HG03196 (cell line): ENCODE measurements around the gene TSPOAP1.

Experiments
- ATAC-seq: cut with Tn5 transposase; IDR thresholded peaks from one replicate; pipeline ENCODE4 v1.9.1; 2021; ENCODE audit not compliant: unreplicated experiment

Gene TSPOAP1

DNA sequence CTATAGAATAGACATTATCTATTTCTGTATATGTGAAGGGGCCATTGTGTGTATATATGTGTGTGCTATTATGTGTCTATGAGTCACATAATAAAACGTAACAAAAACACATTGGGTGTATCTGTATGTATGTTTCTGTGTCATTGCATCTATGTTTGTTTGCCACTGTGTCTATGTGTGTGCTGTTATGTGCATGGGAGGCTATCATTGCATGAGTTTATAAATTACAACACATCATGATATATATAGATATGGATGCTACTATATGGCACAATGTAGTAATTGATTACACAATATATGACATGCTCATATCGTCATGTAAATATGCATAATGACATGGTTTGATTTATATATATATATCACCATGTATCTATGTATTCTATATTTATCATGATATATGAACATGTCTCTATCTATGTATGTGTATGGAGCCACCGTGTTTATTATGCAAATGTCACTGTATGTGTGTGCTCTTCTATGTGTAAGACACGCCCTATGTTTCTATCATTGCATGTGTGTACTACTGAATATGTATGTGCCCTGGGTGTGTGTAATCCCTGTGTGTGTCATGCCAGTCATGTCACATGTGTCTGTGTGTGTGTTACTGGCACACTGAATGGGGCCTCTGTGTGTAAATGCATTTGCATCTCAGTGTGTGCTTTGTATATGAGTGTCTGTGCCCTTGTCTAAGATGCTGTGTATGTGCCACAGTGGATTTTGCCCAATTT lies 1.4 kb upstream of the TSPOAP1 start:
- peak; percentile 10 for ATAC-seq

DNA sequence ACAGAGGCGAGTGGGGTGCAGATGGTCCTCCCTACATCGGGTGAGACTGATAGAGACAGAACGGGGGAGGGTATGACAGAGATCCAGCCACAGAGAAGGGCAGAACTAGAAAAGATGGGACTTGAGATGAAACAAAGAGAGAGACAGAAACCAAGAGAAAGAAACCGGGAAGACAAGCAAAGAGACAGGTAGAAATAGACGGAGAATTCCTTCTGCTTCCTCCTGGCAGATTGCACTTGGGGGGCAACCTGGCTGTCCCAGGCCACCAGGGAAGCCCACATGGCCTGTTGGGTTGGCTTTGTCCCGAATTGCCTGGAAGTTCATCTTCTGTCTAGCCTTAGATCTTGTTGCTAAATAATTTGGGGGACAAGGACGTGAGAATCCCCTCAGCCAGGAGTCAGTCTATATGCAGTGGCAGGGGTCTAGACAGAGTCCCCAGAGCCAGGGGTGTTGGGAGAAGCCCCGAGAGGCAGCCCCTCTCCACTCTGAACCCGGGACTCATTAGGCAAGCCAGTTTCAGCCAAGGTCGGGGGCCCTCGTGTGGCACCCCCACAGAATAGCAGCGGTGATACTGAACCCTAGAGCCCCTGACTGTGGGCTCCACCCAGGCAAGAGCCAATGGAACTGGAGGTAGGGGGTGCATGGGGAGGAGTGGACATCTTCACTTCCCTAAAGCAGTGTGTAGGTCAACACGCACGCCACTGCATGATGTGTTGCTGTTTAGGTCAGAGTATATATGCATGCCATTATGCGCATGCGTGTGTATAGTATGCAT lies 627 bp upstream of the TSPOAP1 start:
- ATAC-seq = peak; percentile 38

DNA sequence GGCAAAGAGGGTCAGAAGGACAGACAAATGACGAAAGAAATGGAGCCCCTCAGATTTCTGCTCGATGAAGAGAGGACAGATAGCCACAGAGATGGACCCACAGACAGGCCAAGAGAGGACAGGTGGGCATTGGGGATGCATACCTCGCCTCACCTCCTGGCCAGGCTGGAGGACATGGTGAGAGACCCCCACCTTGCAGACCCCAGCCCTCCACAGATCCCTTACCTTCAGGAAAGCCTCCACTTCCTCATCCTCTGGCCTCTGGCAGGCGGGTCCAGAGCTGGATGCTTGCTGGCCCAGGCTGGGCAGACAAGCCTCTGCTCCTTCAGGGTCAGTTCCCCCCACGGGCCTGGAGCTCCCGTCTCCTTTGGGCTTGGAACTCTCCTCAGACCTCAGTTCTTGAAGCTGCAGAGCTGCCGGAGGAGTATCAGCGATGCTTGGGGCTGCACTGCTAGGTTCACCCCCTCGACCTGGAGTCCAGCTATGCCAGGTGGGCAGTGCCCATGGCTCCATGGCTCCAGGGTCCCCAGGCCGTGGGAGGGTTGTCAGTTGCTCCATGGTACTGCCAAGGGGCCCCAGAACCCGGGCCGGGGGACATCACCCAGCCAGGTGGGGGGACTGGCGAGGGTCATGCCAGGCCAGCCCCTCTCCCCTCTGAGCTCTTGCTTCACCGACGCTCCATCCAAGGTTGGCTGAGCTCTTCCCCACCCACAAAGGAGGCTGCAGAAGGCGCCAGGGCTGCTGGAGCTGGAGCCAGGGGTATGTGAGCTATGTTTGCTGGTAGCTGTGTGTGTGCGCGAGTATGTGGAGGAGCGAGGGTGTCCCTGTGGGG lies 1.0 kb downstream of the TSPOAP1 start:
- no peak for ATAC-seq

DNA sequence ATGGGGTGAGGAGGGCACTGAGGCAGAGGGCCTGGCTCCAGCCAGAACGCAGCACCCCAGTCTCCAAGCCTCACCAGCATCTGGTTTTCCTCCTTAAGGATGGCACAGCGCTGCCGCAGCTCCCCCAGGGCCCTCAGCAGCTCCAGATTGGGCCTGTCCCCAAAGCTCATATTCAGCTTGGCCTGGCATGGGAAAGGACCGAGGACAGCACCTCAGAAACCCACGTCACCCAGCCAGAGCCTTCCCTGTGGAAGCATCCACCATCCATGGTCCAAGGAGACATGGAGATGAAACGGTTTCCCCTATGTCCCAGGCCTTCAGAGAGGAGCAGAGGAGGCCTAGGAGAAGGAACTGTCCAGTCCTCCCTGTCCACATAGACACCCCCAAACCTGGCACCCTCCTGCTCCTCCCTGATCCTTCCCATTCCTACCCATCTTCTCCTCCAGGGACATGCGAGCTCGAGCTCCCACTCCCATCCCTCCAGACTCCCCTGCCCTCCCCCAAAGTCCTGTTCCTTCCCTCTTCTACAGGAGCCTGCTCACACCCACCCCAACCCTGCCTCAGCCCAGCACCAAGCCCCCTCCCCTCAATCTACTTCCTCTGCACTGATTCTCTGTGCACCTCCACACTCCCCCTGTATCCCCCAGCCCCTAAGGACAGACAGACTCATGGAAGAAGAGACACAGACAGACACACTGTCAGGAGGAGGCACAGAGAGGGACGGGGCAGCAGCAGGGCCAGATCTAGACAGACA lies 1.8 kb downstream of the TSPOAP1 start:
- no peak for ATAC-seq

DNA sequence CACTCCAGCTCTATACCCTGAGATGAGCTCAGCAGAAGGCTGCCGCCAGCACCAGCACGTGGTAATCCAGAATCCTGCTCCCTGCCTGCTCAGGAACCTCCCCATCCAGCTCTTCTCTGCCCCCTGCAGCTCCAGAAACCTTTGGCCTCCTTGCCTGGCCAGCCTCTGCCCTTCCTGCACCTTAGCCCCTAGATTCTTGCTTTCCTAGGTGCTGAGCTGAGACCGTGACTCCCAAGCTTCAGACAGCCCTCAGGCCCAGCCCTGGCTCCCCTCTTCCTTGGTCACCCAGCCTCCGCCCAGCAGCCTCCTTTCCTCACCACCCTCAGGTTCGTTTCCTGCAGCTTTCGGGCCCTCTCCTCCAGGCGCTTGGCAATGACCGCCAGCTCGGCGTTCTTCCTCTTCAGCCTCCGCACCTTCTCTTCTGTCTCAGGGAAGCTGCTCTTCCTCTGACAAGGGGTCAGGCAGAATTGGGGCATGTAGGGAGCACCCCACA lies 2.6 kb downstream of the TSPOAP1 start:
- no peak for ATAC-seq

DNA sequence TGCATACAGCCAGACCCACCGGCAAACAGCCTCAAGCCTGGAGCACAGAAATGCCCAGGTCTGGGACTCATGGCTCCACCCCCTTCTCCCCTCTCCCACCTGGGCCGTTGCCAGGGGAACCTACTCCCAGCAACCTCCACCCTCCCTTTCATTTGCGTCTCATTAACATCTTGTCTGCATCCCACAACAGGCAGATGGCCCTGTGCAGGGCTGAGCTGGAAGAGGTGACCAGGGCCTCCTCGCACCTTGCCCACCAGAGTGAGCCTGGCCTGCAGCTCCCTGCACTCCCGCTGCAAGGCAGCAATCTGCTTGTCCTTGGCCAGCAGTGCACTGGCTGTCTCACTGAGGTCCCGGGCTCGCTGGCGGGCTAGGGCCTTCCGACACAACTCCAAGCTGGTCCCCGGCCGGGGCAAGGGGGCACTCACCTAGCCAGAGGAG lies 3.3 kb downstream of the TSPOAP1 start:
- ATAC-seq = no peak

DNA sequence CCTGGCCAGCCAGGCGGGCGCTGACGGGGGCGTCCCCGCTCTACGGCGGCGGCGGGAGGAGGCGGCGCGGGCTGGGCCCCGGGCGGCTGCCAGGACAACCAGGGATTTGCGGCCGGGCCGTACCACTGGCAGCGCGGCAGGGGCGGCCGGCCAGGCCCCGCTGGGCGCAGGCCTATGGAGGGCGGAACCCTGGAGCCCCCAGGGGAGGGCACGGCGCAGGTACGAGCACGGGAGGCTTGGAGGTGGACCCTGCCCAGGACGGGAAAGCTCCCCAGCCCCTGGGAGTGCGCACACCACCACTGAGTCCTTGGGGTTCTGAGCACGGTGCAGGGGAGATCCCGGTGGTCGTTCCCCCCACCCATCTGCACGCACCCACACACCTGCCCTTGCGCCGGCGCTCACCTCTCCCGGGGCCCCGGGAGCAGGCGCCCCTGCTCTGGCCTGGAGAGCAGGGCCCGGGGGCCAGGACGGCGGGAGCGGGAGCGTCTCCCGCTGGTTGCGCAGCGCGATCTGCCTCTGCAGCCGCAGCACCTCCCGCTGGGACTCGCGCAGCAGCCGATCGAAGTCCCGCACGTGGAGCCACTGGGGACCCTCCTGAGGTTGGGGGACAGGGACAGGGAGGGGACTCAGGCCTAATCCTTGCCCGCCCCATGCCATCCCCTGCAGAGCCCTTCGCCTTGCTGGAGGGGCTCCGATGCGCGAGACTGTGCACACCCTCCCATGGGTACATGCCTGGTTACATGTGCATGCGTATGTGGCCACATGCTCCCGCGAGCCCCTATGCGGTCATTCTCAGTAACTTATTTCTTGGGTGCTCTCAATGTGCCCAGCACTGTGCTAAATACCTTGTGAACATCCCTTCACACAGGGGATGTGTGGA lies 3.9 kb downstream of the TSPOAP1 start:
- ATAC-seq = no peak

DNA sequence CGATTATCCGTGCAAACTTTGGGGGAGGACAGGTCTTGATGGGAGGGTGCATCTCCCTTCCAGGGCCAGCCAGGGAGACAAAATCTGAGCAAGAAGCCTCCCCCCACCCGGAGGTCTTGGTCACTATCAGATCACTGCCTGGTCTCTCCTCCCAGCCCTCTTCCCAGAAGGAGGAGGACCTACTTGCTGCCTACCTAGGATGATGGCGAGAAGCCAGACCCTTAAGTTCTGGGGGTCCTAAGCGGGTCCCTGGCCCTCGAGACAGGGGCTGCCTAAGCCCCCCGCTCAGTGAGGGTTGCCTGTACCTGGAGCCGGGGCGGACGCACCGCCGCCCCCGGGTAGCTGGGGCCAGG lies 4.6 kb downstream of the TSPOAP1 start:
- no peak for ATAC-seq

DNA sequence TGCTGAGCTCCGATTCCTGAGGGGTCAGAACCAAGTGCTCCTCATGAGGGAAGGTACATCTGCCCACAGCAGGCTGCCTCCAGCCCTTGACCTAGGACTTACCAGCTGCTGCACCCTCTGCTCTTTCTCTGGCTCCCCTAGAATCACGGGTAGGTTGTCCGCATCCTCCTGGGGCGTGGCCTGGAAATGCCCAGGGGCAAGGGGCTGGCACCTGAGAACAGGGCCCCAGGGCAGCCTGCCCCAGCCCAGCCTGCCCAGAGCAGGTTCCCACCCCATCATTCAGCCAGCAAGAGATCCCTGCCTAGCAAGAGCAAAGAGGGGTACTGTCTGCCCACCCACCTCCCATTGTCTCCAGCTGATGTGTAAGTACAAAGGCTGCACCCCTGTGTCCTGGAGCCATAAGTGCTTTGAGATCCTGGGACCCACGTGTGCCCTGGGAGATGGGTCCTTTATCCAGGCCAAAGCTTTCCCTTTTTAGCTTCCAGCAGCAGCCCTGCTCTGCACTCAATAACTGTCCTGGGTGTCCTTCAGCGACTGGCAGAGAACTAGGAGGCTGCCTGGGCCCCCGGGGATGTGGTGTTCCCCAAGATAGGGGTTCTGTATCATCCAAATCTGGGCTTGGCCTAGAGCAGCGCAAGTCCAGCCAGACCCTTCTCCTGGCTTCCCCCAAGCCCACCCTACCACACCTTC lies 5.1 kb downstream of the TSPOAP1 start:
- no peak for ATAC-seq

DNA sequence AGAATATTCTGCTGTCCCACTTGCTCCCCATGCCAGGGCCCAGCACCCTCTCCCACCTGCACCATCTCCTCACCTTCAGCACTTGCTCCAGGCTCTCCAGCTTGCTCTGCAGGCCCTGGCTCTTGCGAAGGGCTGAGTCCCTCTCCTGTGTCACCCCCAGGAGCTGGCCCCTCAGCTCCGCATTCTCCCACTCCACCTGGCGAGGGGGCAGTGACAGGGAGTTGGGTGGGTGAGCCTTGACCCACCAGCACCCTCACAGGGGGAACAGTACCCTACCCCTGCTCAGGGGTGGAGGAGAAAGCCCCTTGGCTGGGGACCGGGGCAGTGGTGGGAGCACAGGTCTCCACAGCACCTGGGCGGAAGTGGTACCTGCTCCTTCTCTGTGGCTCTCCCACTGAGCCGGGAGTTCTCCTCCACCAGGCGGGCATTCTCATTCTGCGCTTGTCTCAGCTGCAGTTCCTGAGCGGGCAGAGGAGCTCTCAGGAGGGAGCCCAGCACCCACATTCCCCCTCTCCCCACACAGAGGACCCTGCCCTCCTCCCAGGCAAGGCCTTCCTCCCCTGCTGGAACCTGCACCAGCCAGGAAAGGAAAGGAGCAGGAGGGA lies 5.9 kb downstream of the TSPOAP1 start:
- no peak for ATAC-seq

DNA sequence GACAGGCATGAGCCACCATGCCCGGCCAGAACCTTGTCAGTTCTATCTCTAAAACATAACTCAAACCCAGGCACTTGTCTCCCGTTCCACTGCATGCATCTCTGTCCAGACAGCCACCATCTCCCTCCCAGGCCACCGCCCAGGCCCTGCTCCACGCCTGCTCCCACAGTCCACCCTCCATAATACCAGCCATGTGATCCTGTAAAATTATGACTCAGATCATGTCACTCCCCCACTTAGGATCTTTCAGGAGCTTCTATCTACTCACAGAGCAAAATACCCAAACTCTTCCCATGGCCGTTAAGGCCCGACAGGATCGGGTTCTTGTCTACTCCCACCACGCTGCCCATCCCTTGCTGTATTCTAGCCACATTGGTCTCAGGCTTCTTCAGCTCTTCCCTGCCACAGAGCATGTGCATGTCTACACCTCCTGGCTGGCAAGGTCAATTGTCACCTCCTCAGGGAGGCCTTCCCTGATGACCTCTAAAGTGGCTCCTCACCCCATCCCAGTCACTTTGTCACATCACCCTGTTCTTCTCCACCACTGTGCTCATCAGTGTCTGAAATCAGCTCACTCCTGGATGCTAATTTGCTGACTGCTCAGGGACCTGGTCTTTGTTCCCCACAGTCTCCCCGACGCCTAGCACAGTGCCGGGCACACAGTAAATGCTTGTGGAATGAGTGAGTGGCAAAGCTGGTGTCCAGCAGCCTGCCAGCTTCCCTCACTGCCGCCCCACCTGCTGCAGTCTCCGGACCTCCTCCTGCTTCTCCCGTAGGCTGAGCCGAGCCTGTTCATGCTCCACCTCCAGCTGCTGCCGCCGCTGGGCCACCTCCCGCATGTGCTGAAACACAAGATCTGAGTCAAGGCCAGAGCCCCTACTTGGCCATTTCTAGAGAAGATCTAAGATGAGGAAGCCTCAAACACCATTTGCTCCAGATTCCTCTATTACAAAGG lies 6.7 kb downstream of the TSPOAP1 start:
- no peak for ATAC-seq

DNA sequence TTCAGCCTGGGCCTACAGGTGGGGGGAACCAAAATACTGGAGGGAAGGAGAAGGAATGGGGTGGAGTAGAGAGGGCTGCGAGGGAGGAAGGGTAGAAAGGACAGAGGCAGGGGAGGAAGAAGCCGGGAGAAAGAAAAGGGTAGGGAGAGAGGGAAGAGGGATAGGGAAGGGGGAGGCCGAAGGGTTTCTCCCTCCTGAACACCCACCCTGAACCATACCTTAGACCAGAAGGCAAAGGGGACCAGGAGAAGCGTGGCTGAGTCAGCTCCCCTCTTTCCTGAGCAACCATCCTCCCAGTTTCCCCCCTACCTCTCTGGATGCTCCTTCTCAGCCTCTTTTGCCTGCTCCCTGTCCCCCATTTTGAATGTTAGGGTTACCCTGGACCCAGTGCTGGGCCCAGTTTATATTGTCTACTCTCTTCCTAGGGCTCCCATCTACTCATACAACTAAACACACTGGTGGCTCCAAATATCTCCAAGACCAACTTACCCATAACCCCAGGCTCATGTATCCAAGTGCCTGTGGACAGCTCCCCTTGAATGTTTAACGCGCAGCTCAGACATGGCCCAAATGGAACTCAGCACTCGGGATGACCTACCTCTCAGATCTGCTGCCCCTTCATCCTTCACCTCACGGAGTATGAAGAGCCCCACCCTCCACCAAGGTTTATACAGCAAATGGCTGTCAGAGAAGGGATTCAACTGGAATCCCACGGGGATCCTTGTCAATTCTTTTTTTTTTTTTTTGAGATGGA lies 7.8 kb downstream of the TSPOAP1 start:
- no peak for ATAC-seq

DNA sequence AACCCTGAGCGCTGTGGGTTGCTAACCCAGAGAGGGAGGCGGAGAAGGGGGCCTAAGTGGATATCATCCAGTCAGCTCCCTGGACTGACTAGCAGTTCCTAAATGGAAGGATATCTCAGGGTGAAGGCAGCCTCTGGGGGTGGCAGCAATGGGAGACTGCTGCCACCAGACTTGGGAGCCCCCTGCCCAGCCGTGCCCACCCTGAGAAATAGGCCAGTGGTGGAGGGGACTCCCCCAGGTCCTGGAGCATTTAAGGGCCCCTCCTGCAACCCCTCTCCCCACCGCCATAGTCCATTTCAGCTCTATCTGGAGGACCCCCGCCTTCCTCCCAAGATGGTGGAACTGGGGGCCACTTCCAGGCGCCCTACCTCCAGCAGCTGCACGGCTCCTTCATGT lies 8.4 kb downstream of the TSPOAP1 start:
- ATAC-seq = no peak

DNA sequence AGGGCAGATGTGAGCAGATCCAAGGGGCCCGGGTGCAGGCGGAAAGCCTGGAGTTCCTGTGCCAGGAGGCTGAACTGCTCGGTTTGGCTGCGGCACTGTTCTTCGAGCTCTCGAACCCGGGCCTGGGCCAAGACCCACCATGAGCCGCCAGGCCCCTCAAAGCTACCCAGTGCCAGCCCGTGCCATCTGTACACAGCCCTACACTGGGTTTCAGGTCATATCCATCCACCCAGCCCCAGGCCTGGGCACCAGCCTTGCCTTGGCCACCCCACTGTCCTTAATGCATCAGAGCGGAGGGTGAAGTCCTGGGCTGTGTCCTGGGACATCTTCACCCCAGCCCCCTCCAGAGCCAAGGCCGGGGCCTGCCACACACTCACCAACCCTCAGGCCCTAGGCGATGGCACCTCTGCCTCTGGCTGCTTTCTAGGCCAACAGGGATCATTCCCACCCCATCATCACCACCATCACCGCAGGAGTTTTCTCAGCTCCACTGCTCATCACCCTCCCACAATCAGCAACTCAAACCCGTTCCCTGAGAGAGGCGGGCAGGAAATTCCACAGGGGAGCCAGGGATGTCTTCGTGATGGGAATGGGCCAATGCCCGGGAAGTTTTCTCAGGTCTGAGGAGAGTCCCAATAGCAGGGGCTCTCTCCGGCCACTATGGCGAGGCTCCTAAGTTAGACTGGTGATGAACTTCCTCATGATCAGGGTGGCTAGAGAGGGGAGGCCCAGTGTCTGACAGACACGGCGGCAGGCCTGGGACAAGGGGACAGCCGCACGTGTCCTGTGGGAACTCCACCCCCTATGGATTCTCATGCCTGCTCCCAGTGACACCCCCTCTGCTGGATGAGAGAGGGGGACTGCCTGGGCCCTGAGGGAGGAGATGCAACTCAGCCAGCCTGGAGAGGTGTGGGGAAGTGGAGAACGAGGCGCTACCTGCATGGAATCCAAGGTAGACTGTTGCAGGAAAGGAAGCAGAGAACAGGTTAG lies 9.1 kb downstream of the TSPOAP1 start:
- no peak for ATAC-seq

DNA sequence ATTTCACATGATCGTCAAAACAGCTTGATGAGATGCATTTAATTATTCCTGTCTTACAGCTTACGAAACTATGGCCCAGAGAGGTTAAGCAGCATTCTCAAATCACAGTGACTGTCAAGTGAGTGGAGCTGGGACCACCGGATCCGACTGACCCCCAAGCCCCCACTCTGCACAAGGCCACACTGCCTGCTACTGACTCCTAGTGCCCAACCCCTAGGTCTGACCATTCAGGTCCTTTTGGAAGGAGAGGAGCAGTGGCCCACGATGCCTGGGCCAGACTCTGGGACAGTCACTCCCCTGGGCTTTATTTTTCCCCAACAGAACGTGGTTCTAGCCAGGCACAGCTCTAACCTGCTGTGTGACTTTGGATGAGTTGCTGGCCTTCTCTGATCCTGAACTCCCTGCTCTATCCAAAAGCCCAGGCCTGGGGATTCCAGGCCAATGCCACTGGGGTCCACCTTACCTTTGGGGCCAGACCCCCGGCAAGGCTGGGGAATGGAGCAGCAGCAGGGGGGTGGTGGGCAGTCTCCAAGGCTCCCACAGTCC lies 9.9 kb downstream of the TSPOAP1 start:
- ATAC-seq = no peak

DNA sequence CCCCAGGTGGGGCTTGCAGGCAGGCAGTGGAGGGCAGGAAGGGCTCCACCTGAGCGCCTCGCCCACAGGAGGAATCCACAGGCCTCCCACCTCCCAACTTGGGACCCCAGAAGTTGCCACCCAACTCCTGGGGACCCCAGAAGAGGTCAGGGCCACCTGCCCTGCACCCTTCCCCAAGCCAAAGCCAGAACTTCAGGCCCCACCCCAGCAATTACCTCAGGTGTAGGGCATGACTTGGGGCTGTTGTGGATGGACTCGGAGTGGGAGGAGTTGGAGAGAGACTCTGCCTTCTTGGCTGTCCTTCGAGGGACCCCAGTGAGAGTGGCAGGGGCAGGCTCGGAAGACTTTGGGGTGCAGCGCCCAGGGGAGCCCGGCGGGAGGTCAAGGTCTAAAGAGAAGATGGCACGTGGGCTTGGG lies 10.5 kb downstream of the TSPOAP1 start:
- no peak for ATAC-seq
